Subcutaneous abdominal adipose tissue (tissue), 5 donors: ENCODE results near the gene C13orf46.
"Not testable (repeated sequence)": the region's sequence is repeated elsewhere in the genome, so short reads cannot be mapped to it uniquely, and the experiment has no call there.

Experiments used
- H3K27ac ChIP-seq: one replicate; pipeline ENCODE4 v1.7.0; 2013; ENCODE audit warnings: low read depth, mild to moderate bottlenecking, inconsistent platforms, low read length, moderate library complexity
- H3K27me3 ChIP-seq, 5 donors: one replicate each; pipeline ENCODE4 v1.7.0; 2013; ENCODE audit warnings: low read length in 5 of 5, inconsistent platforms in 1 of 5; ENCODE audit not compliant: control insufficient read depth in 5 of 5, insufficient read depth in 4 of 5
- H3K36me3 ChIP-seq, 5 donors: one replicate each; pipeline ENCODE4 v1.7.0; 2013; ENCODE audit warnings: low read length in 5 of 5; ENCODE audit not compliant: control insufficient read depth in 5 of 5, insufficient read depth in 5 of 5
- H3K4me1 ChIP-seq, 5 donors: one replicate each; pipeline ENCODE4 v1.7.0; 2013; ENCODE audit warnings: low read length in 5 of 5, mild to moderate bottlenecking in 3 of 5, moderate library complexity in 1 of 5; ENCODE audit not compliant: control insufficient read depth in 5 of 5, insufficient read depth in 5 of 5
- H3K4me3 ChIP-seq, 5 donors: one replicate each; pipeline ENCODE4 v1.7.0; 2013; ENCODE audit warnings: low read length in 5 of 5, low read depth in 1 of 5
- H3K9ac ChIP-seq, 5 donors: one replicate each; pipeline ENCODE4 v1.7.0; 2013; ENCODE audit warnings: low read length in 5 of 5, mild to moderate bottlenecking in 4 of 5, moderate library complexity in 3 of 5
- H3K9me3 ChIP-seq, 5 donors: one replicate each; pipeline ENCODE4 v1.7.0; 2013; ENCODE audit warnings: low read length in 5 of 5; ENCODE audit not compliant: control insufficient read depth in 5 of 5
- donor health status: healthy.
- donor health status: healthy.
- donor health status: healthy.
- donor health status: healthy.
- donor health status: healthy.

Gene C13orf46

DNA sequence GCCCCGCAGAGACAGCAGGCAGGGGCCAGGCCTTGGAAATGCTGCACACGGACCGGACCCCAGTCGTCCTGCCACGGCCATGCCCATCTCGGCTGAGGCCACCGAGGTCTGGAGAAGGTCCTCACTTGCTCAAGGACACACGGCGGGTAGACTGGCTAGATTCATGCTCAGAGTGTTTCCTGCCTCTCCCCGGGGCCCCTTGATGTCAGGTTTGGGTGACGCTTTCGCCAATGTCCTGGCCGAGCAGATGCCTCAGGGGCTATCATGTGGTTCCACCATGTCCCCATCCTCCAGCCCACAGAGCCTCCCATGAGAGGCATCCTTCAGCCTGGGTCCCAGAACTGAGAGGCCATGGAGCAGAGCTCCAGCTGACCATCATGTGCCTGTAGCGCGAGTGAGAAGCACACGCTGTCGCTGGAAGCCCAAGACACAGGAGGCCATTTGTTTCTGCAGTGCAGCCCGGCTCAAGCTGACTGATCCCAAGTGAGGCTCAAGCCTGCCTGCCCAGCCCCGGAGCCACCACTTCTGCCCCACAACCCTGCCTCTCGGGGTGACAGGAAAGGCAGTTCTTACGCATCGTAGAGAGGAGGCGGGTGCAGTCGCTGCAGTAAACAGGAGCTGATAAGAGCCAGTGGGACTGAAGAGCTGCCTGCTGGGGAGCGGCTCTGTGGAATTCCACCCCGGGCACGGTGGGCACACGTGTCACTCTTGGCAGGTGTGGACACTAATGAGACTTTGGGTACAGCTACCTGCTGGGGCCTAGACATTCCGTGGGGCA is 56.1 kb downstream of the C13orf46 start:
- Histone ChIP-seq H3K9ac (no peak overlapping the region), H3K27ac (no peak overlapping the region), H3K36me3 (no peaks in the 10 kb centered on the region), H3K9me3 (peaks cover 5 to 29% (median 20%) of the 10 kb centered on the region in 5 donors), H3K27me3 (peaks cover 0 to 14% (median 9%) of the 10 kb centered on the region in 5 donors), H3K4me3 (no peak overlapping the region), H3K4me1 (peaks cover 0 to 8% (median 3%) of the 10 kb centered on the region in 5 donors)

DNA sequence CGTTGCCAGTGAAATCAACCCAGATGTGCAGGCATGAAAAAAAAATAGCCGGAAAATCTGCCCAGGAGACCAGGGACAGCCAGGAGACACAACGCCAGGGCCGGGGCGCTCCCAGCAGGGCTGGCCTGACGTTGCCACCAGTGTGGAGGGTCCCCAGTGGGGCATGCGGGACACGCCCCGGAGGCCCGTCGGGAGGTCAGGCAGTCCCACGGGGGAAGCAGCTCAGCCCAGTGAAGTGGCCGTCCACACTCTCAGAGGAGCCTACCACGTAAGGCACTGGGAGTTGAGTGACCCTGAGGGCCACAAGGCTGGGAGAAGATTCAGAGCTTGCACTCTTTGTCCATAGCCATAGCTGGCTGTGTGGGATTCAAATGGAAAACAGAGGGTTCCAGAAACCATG is 56.8 kb downstream of the C13orf46 start:
- Histone ChIP-seq H3K27ac (no peak overlapping the region), H3K4me3 (no peak overlapping the region), H3K9me3 (peaks cover 5 to 26% (median 14%) of the 10 kb centered on the region in 5 donors), H3K4me1 (peaks cover 0 to 8% (median 3%) of the 10 kb centered on the region in 5 donors), H3K9ac (no peak overlapping the region), H3K36me3 (no peaks in the 10 kb centered on the region), H3K27me3 (peaks cover 0 to 14% (median 9%) of the 10 kb centered on the region in 5 donors)

DNA sequence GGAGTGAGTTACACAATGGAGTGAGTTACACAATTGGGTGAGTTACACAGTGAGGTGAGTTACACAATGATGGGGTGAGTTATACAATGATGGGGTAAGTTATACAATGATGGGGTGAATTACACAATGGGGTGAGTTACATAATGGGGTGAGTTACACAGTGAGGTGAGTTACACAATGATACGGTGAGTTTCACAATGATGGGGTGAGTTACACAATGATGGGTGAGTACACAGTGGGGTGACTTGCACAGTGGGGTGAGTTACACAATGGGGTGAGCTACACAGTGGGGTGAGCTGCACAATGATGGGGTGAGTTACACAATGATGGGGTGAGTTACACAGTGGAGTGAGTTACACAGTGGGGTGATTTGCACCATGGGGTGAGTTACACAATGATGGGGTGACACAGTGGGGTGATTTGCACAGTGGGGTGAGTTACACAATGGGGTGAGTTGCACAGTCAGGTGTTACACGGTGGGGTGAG is 57.5 kb downstream of the C13orf46 start:
- no peak overlapping the region for H3K9ac ChIP-seq
- H3K4me3 ChIP-seq = no peak overlapping the region
- H3K27ac ChIP-seq = no peak overlapping the region
- peaks cover 0 to 8% (median 3%) of the 10 kb centered on the region in 5 donors for H3K4me1 ChIP-seq
- peaks cover 0 to 14% (median 9%) of the 10 kb centered on the region in 5 donors for H3K27me3 ChIP-seq
- H3K36me3 ChIP-seq = no peaks in the 10 kb centered on the region
- peaks cover 2 to 19% (median 7%) of the 10 kb centered on the region in 5 donors for H3K9me3 ChIP-seq

DNA sequence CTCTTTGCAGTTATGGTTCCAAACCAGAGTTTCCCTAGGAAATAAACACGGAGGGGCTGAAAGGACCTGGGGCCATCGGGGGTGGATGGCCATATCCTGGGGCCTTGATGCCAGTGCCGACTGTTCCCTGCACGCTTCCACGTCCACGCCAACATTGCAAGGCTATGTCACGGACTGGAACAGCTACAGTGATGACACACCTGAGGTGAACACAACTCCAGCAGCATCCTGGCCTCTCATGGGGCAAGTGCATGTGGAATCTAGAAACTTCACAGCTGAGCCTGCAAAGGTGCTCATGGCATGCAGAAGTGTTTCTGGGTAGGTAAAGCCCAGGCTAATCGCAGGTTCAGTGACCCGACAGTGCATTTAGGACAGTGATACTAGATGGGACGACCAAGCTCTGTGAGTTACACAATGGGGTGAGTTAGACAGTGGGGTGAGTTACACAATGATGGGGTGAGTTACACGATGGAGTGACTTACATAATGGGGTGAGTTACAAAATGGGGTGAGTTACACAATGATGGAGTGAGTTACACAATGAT is 58.0 kb downstream of the C13orf46 start:
- Histone ChIP-seq H3K27ac (no peak overlapping the region), H3K9ac (no peak overlapping the region), H3K36me3 (no peaks in the 10 kb centered on the region), H3K4me3 (no peak overlapping the region), H3K27me3 (peaks cover 0 to 14% (median 9%) of the 10 kb centered on the region in 5 donors), H3K4me1 (peaks cover 0 to 8% (median 3%) of the 10 kb centered on the region in 5 donors), H3K9me3 (peaks cover 2 to 14% (median 4%) of the 10 kb centered on the region in 5 donors)

DNA sequence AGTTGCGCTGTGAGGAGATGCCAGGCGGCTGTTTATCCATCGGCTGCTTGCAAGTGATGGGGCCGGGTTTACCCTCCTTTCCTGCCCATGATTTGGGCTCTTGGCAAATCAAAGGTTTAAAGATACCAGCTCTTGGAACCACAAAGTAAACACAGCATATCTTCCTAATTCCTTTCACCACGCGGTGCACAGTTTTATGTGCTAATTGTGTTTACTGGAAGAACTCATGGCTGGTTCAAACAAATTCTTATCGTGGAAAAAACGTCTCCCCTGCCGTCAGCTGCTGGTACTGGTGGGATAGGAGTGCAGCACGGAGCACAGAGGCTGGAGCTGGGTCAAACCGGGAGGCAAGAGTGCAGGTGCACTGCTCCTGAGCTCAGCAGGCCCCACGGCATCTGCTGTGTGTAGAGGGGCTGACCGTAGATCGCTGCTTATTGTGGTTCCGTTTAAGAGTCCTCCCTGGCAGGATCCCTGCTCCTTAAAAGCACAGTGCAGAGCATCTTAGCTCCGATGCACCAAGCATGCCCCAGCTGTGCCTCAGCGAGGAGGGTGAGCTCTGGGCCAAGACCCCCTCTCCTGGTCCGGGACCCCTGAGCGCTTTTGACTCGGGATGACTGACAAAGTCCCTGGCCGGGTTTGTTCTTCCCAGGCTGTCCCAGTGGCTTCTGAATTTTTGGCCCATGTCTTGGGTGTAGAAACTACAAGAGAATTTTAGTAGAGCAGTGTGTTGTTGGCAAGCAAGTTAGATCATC is 58.7 kb downstream of the C13orf46 start:
- Histone ChIP-seq H3K27ac (no peak overlapping the region), H3K4me1 (peaks cover 0 to 8% (median under 1%) of the 10 kb centered on the region in 5 donors), H3K9ac (no peak overlapping the region), H3K36me3 (no peaks in the 10 kb centered on the region), H3K27me3 (peaks cover 0 to 14% (median 9%) of the 10 kb centered on the region in 5 donors), H3K9me3 (peaks cover 2 to 14% (median 4%) of the 10 kb centered on the region in 5 donors), H3K4me3 (no peak overlapping the region)

DNA sequence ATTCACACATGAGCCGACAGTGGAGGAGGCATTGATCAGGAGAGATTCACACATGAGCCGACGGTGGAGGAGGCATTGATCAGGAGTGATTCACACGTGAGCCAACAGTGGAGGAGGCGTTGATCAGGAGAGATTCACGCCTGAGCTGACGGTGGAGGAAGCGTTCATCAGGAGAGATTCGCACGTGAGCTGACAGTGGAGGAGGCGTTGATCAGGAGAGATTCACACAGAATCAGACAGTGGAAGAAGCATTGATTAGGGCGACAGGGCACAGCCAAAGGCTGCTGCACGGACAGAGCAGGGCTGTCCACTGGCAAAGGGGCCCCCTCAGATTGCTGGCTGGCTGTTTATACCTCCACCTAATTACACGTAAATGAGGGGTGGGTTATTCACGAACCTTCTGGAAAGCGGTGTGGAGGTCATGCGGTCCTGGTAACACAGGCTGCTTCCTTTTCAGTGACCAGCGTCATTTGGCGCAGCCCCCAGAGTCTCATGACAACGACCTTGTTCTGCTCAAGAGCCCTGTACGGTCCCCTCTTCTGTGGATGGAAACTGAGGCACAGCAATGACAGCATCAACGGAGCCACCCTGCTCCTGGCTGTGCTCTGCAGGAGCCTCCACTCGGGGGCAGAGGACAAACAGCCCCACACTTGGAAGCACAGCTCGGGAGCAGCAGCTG is 59.4 kb downstream of the C13orf46 start:
- Histone ChIP-seq H3K9me3 (peaks cover 2 to 14% (median 4%) of the 10 kb centered on the region in 5 donors), H3K27me3 (peaks cover 0 to 14% (median 9%) of the 10 kb centered on the region in 5 donors), H3K4me1 (peaks cover 0 to 8% (median 0%) of the 10 kb centered on the region in 5 donors), H3K4me3 (no peak overlapping the region), H3K9ac (peak overlapping the region in 1 of 5 donors; percentile 59), H3K27ac (no peak overlapping the region), H3K36me3 (no peaks in the 10 kb centered on the region)

DNA sequence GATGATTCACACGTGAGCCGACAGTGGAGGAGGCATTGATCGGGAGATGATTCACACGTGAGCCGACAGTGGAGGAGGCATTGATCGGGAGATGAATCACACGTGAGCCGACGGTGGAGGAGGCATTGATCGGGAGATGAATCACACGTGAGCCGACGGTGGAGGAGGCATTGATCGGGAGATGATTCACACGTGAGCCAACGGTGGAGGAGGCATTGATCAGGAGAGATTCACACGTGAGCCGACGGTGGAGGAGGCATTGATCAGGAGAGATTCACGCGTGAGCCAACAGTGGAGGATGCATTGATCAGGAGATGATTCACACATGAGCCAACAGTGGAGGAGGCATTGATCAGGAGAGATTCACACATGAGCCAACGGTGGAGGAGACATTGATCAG is 60.0 kb downstream of the C13orf46 start:
- not testable (repeated sequence) for H3K4me3 ChIP-seq, H3K36me3 ChIP-seq, H3K27ac ChIP-seq, H3K4me1 ChIP-seq
- H3K27me3 ChIP-seq = peaks cover 0 to 14% (median 9%) of the 10 kb centered on the region in 5 donors
- H3K9me3 ChIP-seq = peaks cover 2 to 14% (median 4%) of the 10 kb centered on the region in 5 donors
- peak overlapping the region in 1 of 5 donors; percentile 59 for H3K9ac ChIP-seq

DNA sequence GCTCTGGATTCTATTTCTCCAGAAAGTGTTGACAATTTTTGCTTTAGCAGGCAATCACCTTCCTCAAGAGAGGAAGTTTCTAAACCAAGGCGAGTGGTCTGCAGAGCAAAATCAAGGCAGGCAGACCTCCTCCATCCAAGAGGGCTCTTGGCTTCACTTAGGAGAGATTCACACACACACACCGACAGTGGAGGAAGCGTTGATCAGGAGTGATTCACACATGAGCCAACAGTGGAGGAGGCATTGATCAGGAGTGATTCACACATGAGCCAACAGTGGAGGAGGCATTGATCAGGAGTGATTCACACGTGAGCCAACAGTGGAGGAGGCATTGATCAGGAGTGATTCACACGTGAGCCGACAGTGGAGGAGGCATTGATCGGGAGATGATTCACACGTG is 60.5 kb downstream of the C13orf46 start:
- not testable (repeated sequence) for H3K4me1 ChIP-seq, H3K9ac ChIP-seq, H3K4me3 ChIP-seq, H3K36me3 ChIP-seq, H3K27ac ChIP-seq
- H3K27me3 ChIP-seq = peaks cover 0 to 14% (median 9%) of the 10 kb centered on the region in 5 donors
- H3K9me3 ChIP-seq = peaks cover 2 to 14% (median 4%) of the 10 kb centered on the region in 5 donors

DNA sequence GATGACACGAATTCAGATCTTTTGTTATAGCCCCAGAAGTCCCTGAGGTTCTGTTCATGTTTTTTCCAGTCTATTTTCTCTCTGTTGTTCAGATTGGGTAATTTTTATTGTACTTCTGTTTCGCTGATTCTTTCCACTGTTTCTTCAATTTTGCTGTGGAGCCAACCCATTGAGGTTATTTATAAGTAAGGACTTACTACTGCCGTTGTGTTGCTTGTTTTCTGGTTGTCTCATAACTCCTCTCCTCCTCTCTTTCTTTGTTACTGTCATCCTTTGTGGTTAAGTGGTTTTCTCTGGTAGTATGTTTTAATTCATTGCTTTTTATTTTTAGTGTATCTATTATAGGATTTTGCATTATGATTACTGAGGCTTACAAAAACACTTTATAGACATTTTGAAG is 61.3 kb downstream of the C13orf46 start:
- Histone ChIP-seq H3K27ac (no peak overlapping the region), H3K36me3 (no peaks in the 10 kb centered on the region), H3K9ac (no peak overlapping the region), H3K4me1 (peaks cover 5 to 12% (median 9%) of the 10 kb centered on the region in 5 donors), H3K4me3 (no peak overlapping the region), H3K9me3 (peaks cover 2 to 14% (median 4%) of the 10 kb centered on the region in 5 donors), H3K27me3 (peaks cover 0 to 17% (median 9%) of the 10 kb centered on the region in 5 donors)
